ENCODE data around the gene HS1BP3. TPM values are rescaled to one million over a fixed set of nuclear protein-coding genes. Genes with fewer than 3 reads are reported as not detected.

HS1BP3 gene
- total and polyA plus RNA-seq, 2 of the 13 experiments (the other 11 are each of a cell fraction or from before 2014, with no cell fraction given): 15.2 to 22.0 TPM

GRCh38 chr2:20584399-20585358 lies 66.2 kb downstream of the HS1BP3 start (continued):
- TF ChIP-seq REST (IDR thresholded peaks at IDR 0.05; ENCODE audit: borderline replicate concordance in 1 of 2, low read depth in 1 of 2, low read length in 2 of 2) (0 out of 4 replicates have a peak, but pooled peaks of 1 of the 2 experiments have one; percentile 16), RFX3 (CRISPR knock-in tag; IDR thresholded peaks at IDR 0.05) (no peak), PLRG1 (conservative IDR thresholded peaks at IDR 0.05) (no peak), TOPORS (CRISPR knock-in tag; IDR thresholded peaks at IDR 0.05) (no peak), RBFOX2 (IDR thresholded peaks at IDR 0.05; ENCODE audit: low read depth, low read length) (peak; percentile 78), RARG (CRISPR knock-in tag; IDR thresholded peaks at IDR 0.05; ENCODE audit: low read depth) (peak; percentile 58; the same call in 1 of the 2 replicates), ZBTB20 (CRISPR knock-in tag; IDR thresholded peaks at IDR 0.05; ENCODE audit: borderline replicate concordance, low read depth) (peak; percentile 36; the same call in 1 of the 2 replicates), TEAD3 (CRISPR knock-in tag; optimal IDR thresholded peaks at IDR 0.05; ENCODE audit: borderline replicate concordance) (peak; percentile 99), ZBTB39 (CRISPR knock-in tag; IDR thresholded peaks at IDR 0.05) (peak; percentile 85; the same call in 1 of the 2 replicates), IKZF4 (CRISPR knock-in tag; IDR thresholded peaks at IDR 0.05; ENCODE audit: borderline replicate concordance, low read depth, not compliant biosample characterization) (no peak)
- TF ChIP-seq, protein P1, sequence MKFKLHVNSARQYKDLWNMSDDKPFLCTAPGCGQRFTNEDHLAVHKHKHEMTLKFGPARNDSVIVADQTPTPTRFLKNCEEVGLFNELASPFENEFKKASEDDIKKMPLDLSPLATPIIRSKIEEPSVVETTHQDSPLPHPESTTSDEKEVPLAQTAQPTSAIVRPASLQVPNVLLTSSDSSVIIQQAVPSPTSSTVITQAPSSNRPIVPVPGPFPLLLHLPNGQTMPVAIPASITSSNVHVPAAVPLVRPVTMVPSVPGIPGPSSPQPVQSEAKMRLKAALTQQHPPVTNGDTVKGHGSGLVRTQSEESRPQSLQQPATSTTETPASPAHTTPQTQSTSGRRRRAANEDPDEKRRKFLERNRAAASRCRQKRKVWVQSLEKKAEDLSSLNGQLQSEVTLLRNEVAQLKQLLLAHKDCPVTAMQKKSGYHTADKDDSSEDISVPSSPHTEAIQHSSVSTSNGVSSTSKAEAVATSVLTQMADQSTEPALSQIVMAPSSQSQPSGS (CRISPR knock-in tag; IDR thresholded peaks at IDR 0.05): peak; percentile 99
- TF ChIP-seq, protein P2, sequence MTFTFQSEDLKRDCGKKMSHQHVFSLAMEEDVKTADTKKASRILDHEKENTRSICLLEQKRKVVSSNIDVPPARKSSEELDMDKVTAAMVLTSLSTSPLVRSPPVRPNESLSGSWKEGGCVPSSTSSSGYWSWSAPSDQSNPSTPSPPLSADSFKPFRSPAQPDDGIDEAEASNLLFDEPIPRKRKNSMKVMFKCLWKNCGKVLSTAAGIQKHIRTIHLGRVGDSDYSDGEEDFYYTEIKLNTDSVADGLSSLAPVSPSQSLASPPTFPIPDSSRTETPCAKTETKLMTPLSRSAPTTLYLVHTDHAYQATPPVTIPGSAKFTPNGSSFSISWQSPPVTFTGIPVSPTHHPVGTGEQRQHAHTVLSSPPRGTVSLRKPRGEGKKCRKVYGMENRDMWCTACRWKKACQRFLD (CRISPR knock-in tag; IDR thresholded peaks at IDR 0.05; ENCODE audit: borderline replicate concordance): peak; percentile 70; the same call in 1 of the 2 replicates
- TF ChIP-seq, protein P3, sequence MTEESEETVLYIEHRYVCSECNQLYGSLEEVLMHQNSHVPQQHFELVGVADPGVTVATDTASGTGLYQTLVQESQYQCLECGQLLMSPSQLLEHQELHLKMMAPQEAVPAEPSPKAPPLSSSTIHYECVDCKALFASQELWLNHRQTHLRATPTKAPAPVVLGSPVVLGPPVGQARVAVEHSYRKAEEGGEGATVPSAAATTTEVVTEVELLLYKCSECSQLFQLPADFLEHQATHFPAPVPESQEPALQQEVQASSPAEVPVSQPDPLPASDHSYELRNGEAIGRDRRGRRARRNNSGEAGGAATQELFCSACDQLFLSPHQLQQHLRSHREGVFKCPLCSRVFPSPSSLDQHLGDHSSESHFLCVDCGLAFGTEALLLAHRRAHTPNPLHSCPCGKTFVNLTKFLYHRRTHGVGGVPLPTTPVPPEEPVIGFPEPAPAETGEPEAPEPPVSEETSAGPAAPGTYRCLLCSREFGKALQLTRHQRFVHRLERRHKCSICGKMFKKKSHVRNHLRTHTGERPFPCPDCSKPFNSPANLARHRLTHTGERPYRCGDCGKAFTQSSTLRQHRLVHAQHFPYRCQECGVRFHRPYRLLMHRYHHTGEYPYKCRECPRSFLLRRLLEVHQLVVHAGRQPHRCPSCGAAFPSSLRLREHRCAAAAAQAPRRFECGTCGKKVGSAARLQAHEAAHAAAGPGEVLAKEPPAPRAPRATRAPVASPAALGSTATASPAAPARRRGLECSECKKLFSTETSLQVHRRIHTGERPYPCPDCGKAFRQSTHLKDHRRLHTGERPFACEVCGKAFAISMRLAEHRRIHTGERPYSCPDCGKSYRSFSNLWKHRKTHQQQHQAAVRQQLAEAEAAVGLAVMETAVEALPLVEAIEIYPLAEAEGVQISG (CRISPR knock-in tag; IDR thresholded peaks at IDR 0.05): peak; percentile 67; the same call in 1 of the 2 replicates

All from HepG2 (cell line).